ENCODE results near the gene SPPL3. TPM values are rescaled to one million over a fixed set of nuclear protein-coding genes. Genes with fewer than 3 reads are reported as not detected.
"Not testable (repeated sequence)": the region's sequence is repeated elsewhere in the genome, so short reads cannot be mapped to it uniquely, and the experiment has no call there.

The SPPL3 gene
- total RNA-seq, 1 experiment from 2014 or later, result 9.7 TPM

DNA sequence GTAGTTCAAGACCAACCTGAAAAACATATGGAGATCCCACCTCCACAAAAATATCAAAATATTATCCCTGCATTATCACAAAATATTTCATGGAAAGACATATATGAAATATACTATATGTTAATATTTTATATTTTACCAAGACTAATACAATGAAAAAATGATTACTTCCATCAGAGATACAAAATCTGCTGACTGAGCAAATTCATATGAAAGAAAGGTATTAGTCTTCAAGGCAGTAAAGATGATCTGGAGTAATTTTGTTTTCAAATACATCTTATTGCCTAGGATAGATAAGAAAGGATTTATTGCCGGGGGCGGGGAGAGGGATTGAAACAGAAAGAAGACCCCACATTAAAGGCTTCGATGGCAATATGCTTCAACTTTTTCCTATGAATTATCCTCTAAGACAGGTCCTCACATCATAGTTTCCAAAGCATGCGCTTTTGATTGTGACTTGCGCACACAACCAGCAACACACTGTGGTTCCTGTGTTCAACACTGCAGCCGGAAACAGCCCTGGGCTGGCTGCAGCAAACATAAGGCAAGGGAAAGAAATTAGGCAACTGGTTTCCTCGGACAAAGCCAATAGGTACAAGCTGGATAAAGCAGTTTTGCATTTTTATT lies 83.2 kb downstream of the SPPL3 start:
- DNase-seq (ENCODE audit: low read depth), result no peak

DNA sequence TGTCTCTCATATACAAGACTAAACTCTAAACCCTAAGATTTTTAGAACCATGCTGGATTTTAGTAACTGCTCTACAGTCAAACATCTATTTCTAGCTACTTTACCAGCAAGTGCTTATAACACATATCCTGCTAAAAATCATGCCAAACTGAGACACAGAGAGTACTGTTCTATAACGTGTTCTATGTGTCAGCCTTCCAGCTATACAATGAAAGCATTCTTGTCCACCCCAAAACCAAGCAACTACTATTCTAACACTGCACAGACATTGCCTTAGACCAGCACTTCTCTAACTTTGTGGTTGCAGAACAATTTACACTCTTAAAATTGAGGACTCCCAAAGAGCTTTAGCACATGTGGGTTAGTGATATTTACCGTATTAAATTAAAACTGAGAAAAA lies 85.7 kb downstream of the SPPL3 start:
- DNase-seq (ENCODE audit: low read depth), result no peak

DNA sequence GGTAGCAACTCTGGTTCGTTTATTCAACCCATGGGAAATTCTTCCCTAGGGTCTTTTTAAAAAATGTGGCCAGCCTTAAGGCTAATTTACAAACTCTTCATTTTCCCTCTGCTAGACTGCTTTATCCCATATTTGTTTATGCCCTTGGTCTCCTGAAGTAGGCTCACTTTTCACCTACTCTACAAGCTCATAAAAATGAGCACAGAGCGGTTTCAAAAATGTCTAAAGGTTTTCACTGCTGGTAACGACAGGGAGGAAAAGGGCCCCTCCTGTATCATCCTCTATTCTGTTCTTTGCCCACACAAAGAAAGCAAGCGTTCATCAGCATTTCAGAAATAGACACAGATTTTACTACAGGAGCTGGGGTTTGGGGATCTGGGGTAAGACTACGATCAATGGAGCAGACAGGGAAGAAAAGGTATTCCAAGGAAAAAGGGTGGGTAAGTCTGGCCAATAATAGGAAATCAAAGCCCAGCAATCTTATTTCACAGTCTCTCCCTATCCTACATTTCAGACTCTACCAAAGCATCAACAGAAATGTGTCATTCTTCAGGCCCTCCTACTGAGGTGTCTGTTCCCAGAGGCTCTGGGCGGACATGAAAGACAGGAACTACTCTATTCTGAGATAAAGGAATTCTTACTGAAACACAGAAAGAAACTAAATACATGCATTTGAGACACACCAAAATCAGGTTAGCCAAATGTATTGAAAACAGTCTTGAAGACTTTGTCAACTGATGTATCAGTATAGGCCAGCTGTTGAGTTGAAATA lies 86.4 kb downstream of the SPPL3 start:
- no peak for DNase-seq (ENCODE audit: low read depth)

DNA sequence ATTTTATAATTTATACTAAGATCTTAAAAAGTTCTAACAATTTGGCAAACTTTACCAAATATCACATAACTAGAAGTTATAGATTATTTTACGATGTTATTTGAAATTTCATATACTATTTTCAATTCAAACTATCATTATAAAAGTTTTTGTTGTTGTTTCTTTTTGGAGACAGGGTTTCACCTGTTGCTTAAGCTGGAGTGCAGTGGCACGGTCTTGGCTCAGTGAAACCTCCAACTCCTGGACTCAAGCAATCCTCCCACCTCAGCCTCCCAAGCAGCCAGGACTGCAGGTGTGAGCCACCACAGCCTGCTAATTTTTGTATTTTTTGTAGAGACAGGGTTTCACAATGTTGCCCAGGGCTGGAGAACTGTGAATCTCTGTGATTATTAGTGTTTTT lies 87.8 kb downstream of the SPPL3 start:
- DNase-seq (ENCODE audit: low read depth), result no peak

DNA sequence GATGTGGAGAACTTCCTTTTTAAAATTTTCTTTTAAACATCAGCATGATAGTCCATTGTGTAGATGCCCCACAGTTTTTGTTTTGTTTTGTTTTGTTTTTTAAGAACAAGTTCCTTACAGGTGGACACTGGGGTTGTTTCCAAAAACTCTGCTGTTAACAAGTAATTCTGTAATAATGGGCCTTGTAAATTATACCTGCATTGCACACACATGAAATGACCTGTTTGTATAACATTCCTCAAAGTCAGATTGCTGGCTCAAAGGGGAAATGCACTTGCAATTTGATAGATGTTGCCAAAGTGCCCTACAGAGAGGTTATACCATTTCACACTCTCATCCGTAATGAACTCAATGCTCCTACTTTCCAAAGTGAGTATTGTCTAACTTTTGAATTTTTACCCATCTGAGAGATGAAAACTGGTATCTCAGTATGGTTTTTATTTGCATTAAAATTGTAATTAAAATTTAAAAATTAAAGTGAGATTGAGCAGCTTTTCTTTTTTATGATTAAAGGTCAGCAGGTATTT lies 89.2 kb downstream of the SPPL3 start:
- no peak for DNase-seq (ENCODE audit: low read depth)

DNA sequence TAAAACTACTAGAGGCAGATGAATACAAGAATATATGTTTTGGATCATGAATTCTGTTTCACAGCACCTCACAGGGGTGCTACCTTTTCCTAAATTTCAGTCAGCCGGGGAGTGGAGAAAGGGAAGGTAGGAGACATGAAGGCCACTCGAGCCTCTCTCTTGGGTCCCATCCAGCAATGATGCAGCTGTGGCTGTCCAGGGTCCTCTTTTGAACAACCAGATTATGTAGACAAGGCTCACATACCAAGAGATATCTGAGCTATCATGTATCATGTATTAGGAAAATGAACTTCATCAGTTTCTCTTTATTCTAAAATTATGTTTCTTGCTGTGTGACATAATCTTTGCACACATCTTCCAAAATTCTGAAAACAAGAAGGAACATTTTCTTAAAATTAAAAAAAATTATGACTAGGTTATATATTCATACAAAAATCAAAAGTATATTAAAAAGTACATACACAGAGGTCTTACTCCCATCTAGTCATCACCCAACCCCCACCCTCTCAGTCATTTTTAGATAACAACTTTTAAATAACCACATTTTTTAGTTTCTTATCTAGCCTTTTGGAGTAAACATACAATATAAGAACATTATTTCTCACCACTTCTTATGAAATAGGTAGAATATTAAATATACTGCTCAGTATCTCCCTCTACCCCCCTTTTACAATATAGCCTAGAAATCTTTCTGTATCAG lies 89.8 kb downstream of the SPPL3 start:
- DNase-seq (ENCODE audit: low read depth), result no peak

DNA sequence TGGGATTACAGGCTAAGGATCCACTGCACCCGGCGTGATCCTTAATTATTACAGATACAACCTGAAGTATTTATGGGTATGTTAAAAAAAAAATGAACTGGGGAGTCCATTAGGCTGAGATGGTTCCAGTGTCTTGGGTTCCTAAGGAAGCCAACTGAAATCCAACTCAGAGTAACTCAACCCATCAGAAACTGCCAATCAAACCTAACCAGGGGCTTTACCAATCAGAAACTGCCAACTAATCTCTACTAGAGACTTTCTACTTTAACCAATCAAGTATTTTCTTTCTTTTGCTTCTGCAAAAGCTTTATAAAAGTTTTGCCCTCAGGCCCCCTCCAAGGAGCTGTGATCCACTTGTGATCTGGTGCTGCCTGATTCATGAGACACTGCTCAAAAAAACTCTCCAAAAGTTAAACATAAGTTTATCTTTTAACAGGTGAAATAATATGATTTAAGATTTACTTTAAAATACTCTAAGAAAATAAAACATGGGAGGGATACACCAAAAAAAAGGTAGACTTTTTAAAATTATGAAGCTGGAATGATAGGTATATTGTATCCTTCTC lies 90.5 kb downstream of the SPPL3 start:
- DNase-seq (ENCODE audit: low read depth), result no peak

DNA sequence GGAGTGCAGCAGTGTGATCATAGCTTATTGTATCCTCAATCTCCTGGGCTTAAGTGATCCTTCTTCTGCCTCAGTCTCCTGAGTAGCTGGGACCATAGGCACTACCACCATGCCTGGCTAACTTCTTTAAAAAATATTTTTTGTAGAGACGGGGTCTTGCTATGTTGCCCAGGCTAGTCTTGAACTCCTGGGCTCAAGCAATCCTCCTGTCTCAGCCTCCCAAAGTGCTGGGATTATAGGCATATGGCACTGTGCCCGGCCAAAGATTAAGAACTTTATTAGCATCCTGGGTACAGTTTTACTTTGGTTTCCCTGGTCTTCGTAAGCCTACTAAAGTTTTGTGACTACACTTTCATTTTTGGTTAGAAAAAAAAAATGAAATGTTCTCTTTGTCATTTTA lies 94.1 kb downstream of the SPPL3 start:
- no peak for DNase-seq (ENCODE audit: low read depth)

DNA sequence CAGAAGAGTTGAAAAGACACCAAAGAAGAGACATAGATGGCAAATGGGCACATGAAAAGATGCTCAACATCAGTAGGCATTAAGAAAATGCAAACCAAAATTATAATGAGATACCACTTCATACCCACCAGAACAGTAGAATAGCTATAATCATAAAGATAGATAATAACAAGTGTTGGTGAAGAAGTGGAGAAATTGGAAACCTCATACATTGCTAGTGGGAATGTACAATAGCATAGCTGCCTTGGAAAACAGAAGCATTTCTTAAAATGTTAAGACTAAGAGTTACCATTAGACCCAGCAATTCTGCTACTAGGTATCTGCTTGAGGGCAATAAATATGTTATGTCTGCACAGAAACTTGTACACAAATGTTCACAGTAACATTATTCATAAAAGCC lies 99.7 kb downstream of the SPPL3 start:
- no peak for DNase-seq (ENCODE audit: low read depth)

DNA sequence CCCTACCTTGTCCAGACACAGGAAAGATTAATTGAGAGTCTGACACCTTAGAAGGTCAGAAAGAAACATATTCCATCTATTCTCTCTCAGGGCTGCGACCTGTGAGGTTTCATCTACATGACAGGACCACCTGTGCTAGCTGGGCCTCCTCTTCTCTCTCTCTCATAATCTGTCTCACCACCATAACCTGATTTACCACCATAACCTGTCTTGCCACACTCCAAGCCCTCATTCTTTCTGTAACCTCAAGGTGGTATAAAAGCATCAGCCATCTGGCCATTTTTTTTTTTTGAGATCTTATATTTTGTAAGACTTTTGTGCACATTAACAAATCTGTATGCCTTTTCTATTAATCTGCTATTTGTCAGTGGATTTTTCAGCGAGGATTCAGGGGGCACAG lies 103.0 kb downstream of the SPPL3 start:
- DNase-seq (ENCODE audit: low read depth), result no peak

DNA sequence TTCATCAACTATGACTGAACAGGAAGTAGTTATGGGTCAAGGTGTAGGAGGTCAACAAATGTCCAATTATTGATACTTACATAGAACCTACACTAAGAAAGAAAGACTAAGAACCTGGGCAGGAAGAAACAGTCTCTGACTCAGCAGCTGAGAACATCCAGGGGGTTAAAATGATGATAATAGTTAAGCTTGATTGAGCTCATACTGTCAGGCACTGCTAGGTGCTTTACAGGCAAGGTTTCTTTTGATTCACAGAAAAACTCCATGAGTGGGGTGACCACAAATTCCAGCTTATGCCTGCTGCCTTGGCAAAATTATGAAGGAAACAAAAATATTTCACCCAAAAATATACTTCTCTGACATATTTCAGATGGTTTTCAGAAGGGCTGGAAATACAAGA lies 103.5 kb downstream of the SPPL3 start:
- DNase-seq (ENCODE audit: low read depth), result no peak

DNA sequence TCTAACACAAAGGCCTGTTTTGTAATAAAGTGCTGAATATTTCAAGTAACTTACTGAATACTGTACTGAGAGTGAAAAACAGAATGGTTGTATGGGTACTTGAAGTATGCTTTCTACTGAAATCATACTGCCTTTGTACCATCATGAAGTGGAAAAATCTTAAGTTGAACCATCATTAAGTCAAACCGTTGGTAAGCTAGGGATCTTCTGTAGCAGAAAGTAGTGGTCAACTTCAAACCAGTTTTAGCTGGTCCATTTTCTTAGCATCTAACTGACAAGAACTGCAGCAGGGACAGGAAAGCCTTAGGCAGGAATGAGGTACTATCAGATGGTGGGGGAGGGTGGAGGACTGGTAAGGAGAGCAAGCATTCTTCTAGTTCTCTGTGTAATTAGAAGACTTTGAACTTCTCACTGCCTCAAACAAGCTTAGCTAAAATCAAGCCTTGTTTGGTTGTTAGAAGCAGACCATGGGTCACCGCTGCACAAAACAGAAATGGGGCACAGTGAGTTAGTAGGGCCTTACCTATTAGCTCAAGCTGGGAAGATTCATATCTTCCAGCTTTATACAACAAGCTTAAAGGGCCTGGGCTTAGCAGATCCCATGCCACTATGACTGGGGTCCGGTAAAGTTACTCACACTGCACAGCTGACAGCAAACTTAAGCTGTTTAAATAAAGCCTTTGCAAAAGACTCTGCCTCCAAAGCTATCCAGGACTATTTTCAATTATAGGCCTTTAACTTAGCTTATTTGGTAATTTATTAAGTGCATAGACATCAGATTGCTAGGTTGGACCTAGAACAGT lies 104.7 kb downstream of the SPPL3 start:
- no peak for DNase-seq (ENCODE audit: low read depth)

DNA sequence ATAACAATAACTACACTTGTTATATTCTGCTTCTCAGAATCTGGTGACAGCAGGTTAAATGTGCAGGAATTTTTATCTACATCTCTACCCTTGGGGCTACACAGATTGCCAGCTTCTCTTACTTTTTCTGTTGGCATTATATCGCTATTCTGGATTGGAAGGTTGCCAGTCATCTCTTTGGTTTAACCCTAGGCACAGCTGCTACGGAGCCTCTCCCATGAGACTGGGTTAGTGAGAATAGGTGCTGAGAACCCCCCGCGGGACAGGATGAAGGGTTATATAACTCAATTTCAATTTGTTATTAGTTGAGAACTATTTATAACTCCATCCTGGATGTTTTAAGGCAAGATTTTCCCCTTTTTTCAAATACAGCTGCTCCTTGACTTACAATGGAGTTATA lies 105.5 kb downstream of the SPPL3 start:
- DNase-seq (ENCODE audit: low read depth), result no peak

DNA sequence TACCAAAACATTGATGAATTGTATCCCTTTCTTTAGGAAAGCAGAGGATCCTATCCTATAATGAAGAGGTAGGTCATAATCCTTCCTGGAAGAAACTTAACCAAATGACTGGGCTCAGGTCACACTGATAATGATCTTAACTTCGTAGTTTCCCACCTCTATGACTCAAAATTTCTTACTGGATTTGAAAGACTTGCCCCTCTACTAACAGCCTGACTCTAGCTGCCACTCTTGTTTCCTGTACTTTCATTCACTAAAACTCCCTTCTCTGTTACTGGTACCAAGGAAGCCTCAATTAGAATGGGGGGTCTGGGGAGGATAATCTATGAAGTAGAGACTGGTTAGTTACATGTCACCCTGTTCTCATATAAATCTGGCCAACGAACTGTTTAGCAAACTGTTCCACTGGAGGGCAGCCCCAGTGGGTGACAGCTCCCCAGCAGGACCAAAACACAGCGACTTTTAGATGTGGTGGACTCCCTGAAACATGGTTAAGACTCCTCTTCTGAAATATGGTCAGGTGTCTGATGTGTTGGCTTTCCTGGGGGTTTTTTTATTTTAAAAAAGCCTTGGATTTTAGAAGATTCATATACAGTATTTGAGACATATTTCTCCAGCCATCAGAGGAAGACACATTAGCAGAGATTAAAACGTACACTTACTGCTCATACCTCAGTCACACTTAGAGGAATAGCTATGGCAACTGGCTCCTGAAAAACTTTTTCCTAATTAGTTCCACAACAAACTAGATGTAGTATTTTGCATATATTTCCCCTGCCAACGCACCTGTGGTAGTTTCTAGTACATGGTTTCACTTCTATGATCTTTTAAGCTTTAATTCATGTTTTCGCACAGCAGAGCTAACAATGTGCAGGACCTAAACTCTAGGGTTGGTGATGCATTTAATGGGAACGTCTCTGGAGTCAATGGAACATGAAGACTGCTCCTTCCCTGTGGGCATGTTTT lies 106.2 kb downstream of the SPPL3 start:
- peak; percentile 27 for DNase-seq (ENCODE audit: low read depth)

DNA sequence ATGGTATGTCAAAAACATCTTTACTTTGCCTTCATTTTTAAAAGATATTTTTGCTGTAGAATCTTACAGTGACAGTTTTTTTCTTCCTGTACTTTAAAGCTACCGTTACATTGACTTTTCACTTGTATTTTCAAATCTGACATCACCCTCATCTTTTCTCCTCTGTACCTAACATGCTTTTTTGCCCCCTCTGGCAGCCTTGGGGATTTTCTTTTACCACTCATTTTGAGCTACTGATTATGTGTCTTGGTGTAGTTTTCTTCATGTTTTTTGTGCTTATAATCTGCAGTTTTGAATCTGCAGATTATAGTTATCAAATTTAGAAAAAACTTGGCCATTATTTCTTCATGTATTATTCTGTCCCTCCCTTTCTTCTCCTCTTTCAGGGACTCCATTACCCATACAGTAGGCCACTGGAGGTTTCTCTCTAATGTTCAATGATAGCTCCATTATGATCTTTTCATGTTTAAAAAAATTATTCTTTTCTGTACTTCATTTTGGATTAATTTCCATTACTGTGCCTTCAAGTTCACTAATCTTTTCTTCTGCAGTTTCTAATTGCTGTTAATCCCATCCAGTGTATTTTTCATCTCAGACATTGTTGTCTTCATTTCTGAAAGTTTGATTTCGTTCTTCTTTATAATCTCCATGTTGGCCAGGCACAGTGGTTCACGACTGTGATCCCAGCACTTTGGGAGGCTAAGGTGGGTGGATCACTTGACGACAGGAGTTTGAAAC lies 108.5 kb downstream of the SPPL3 start:
- no peak for DNase-seq (ENCODE audit: low read depth)

DNA sequence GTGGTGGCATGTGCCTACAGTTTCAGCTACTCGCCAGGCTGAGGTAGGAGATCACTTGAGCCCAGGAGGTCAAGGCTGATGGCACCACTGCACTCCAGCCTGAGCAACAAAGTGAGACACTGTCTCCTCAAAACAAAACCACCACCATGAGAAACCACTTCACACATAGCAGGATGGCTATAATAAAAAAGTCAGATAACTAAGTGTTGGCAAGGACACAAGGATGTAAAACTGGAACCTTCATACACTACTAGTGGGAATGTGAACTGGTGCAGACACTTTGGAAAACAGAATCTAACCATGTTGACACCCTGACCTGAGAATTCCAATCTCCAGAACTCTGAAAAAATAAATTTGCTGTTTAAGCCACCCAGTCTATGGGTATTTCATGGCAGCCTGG lies 110.8 kb downstream of the SPPL3 start:
- DNase-seq (ENCODE audit: low read depth), result no peak

DNA sequence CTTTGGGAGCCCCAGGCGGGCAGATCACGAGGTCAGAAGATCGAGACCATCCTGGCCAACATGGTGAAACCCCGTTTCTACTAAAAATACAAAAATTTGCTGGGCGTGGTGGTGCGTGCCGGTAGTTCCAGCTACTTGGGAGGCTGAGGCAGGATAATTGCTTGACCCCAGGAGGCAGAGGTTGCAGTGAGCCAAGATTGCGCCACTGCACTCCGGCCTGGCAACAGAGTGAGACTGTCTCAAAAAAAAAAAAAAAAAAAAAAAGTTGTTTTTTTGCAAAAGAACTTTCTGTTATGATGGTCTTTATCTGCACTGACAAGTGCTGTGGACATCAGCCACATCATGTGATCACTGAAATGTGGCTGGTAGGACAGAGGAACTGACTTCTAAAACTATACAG lies 111.7 kb downstream of the SPPL3 start:
- DNase-seq (ENCODE audit: low read depth), result not testable (repeated sequence)

DNA sequence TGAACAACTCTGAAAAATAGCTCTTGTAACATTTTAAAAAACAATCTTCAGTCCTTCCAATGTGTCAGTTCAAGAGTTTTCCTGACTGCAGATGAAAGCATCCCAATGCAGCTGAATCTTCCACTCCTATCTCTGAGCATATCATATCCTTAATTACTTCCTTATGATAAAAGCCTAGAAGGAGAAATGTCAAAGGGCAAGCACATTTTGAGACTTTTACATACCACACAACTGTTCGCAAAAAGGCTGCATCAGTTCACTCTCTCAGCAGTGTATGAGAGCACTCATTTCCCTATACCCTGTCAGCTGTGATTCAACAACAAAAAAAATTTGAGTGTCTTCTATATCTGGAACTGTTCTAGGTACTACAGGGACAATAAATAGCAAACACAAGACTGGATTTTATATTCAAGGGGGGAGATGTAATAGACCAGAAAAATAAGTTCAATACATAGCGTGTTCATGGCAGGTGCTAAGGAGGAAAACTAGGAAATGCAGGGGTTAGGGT lies 112.4 kb downstream of the SPPL3 start:
- no peak for DNase-seq (ENCODE audit: low read depth)

DNA sequence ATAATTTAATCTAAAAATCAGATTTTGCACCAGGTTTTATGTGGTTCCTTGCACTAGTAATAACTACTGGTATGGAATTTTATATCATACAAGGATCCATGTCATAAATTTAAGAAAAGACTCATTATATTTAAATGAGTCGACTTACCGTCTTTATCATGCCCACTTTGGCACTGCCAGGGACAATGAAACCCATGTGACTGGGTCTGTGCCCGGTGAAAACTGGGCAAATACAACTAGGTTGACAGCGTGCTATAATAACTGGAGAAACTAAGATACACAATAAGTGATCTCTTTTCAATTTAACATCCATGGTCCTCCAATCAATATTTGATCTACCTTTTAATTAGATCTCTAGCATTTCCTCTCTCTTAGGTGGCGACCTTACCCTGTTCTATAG lies 114.0 kb downstream of the SPPL3 start:
- DNase-seq (ENCODE audit: low read depth), result no peak

DNA sequence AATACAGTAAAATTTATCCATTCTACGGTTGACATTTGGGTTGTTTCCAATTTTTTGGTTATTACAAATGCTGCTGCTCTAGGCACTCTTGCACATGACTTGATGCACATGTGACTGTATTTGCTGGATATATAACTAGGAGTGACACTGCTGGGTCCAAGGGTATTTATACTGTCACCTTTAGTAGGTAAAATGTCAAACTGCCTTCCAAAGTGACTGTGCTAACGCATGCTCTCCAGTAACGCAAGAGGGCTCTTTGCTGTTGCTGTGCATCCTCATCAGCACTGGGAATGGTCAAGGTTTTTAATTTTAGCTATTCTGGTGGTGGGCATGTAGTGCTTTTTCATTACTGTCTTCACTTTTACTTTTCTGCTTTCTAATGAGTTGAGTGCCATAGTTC lies 116.3 kb downstream of the SPPL3 start:
- no peak for DNase-seq (ENCODE audit: low read depth)

All from M059J (cell line).